HCT116 (cell line): Measurements from ENCODE around the gene KLRC3.
"Not testable (repeated sequence)": the region's sequence is repeated elsewhere in the genome, so short reads cannot be mapped to it uniquely, and the experiment has no call there.

ENCODE experiments used
- CEBPB ChIP-seq: IDR thresholded peaks from 2 replicates; pipeline ENCODE4 v1.6.1; 2012; ENCODE audit warnings: low read depth
- EZH2 ChIP-seq: fragments of 200-600 bp; sonication (generic); IDR thresholded peaks from 2 replicates; pipeline ENCODE4 v1.6.1; 2017; ENCODE audit warnings: antibody characterized with exemption, mixed run types
- FOSL1 ChIP-seq: IDR thresholded peaks from 2 replicates; pipeline ENCODE4 v1.6.1; 2012; ENCODE audit warnings: low read depth
- POLR2A ChIP-seq: IDR thresholded peaks from 2 replicates; pipeline ENCODE4 v1.7.0; 2011; ENCODE audit warnings: borderline replicate concordance; ENCODE audit not compliant: insufficient read depth, insufficient read length; ENCODE audit errors: extremely low read depth
- TF ChIP-seq, protein P1 (sequence below), 3 experiments: fragments of 200-600 bp in 1 of 3; sonication (generic) in 1 of 3; IDR thresholded peaks in 2 of 3; conservative IDR thresholded peaks in 1 of 3; 2 replicates each; pipeline ENCODE4 v1.5.1; 2012 to 2017; ENCODE audit warnings: low read depth in 2 of 3, low read length in 2 of 3, antibody characterized with exemption in 1 of 3, borderline replicate concordance in 1 of 3, control low read depth in 1 of 3, mild to moderate bottlenecking in 1 of 3, mixed read lengths in 1 of 3, mixed run types in 1 of 3, moderate library complexity in 1 of 3; ENCODE audit not compliant: insufficient read depth in 1 of 3

DNA sequence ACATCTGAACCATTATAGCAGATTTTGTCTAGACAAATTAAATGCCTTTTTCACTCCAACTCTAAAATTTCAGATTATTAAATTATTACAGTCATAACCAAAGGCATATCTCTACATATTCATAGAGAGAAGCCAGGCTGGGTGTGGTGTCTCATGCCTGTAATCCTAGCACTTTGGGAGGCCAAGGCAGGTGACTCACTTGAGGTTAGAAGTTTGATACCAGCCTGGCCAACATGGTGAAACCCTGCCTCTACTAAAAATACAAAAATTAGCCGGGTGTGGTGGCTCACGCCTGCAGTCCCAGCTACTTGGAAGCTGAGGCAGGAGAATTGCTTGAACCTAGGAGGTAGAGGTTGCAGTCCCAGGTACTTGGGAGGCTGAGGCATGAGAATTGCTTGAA is 41.7 kb downstream of the KLRC3 start:
- not testable (repeated sequence) for TF ChIP-seq FOSL1, CEBPB, POLR2A, EZH2
- TF ChIP-seq, protein P1, sequence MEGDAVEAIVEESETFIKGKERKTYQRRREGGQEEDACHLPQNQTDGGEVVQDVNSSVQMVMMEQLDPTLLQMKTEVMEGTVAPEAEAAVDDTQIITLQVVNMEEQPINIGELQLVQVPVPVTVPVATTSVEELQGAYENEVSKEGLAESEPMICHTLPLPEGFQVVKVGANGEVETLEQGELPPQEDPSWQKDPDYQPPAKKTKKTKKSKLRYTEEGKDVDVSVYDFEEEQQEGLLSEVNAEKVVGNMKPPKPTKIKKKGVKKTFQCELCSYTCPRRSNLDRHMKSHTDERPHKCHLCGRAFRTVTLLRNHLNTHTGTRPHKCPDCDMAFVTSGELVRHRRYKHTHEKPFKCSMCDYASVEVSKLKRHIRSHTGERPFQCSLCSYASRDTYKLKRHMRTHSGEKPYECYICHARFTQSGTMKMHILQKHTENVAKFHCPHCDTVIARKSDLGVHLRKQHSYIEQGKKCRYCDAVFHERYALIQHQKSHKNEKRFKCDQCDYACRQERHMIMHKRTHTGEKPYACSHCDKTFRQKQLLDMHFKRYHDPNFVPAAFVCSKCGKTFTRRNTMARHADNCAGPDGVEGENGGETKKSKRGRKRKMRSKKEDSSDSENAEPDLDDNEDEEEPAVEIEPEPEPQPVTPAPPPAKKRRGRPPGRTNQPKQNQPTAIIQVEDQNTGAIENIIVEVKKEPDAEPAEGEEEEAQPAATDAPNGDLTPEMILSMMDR (IDR thresholded peaks at IDR 0.05 in 2 of 3, conservative IDR thresholded peaks at IDR 0.05 in 1 of 3; ENCODE audit: borderline replicate concordance in 1 of 3, insufficient read depth in 1 of 3, low read depth in 2 of 3, low read length in 2 of 3) = not testable (repeated sequence)
